CD4-positive, alpha-beta T cell (primary cell): ENCODE measurements around the gene ZNF263. TPM values are rescaled to one million over a fixed set of nuclear protein-coding genes. Genes with fewer than 3 reads are reported as not detected.

Source experiments
- ATAC-seq: fragments of 200-7000 bp; cut with Tn5 transposase; one replicate; pipeline ENCODE4 v1.10.0; 2022; ENCODE audit warnings: mild to moderate bottlenecking; ENCODE audit not compliant: poor library complexity
- CTCF ChIA-PET: fragments of 350-600 bp; sonication (Branson Sonifier 250); formaldehyde crosslinking; loops from one replicate; lab custom pipeline; 2021; ENCODE audit warnings: antibody characterized with exemption, inconsistent platforms; lab: Charles Lee
- POLR2A ChIA-PET: fragments of 350-600 bp; sonication (Branson Sonifier 250); formaldehyde crosslinking; loops from one replicate; lab custom pipeline; 2021; ENCODE audit warnings: antibody characterized with exemption, inconsistent platforms; lab: Charles Lee
- DNase-seq, 14 experiments: peaks; one replicate each; pipeline ENCODE4 v3.0.0-alpha.2; 2013 to 2020; ENCODE audit warnings: mixed read lengths in 2 of 14
- H3K27ac ChIP-seq, 2 donors: one replicate each; pipeline versions ENCODE4 v1.5.1 to v1.7.0; 2013; ENCODE audit warnings: low read length in 2 of 2, low read depth in 1 of 2, mild to moderate bottlenecking in 1 of 2
- H3K27me3 ChIP-seq, 2 experiments: 1 replicate in 1 of 2; 2 replicates in 1 of 2; pipeline versions ENCODE4 v1.6.1 to v1.7.0; 2013; ENCODE audit warnings: low read length in 2 of 2, control low read depth in 1 of 2, mild to moderate bottlenecking in 1 of 2, moderate library complexity in 1 of 2; ENCODE audit not compliant: insufficient read depth in 2 of 2, control insufficient read depth in 1 of 2
- H3K36me3 ChIP-seq: one replicate; pipeline ENCODE4 v1.6.1; 2013; ENCODE audit warnings: low read length, control low read depth; ENCODE audit not compliant: insufficient read depth
- H3K4me1 ChIP-seq: one replicate; pipeline ENCODE4 v1.6.1; 2013; ENCODE audit warnings: low read length, control low read depth; ENCODE audit not compliant: insufficient read depth
- H3K4me3 ChIP-seq: one replicate; pipeline ENCODE4 v1.5.1; 2013; ENCODE audit warnings: mild to moderate bottlenecking, low read length, moderate library complexity
- H3K9me3 ChIP-seq, 2 experiments: 1 replicate in 1 of 2; 2 replicates in 1 of 2; pipeline versions ENCODE4 v1.6.1 to v1.7.0; 2013; ENCODE audit warnings: low read length in 2 of 2, mild to moderate bottlenecking in 2 of 2, control low read depth in 1 of 2, moderate library complexity in 1 of 2; ENCODE audit not compliant: control insufficient read depth in 1 of 2, insufficient read depth in 1 of 2
- H3K27ac Mint-ChIP-seq: one replicate; pipeline ENCODE4 v1.8.0; 2020; ENCODE audit warnings: mixed read lengths
- H3K27me3 Mint-ChIP-seq: one replicate; pipeline ENCODE4 v1.8.0; 2021; ENCODE audit warnings: mixed read lengths
- H3K36me3 Mint-ChIP-seq: one replicate; pipeline ENCODE4 v1.8.0; 2021; ENCODE audit warnings: low read depth, mixed read lengths
- H3K4me1 Mint-ChIP-seq: one replicate; pipeline ENCODE4 v1.8.0; 2021; ENCODE audit warnings: low read depth, mixed read lengths
- H3K4me3 Mint-ChIP-seq: one replicate; pipeline ENCODE4 v1.8.0; 2020; ENCODE audit warnings: mild to moderate bottlenecking, mixed read lengths
- H3K9me3 Mint-ChIP-seq: one replicate; pipeline ENCODE4 v1.8.0; 2020; ENCODE audit warnings: mixed read lengths
- intact Hi-C, 2 experiments: fragments of 100-400 bp; cut with DNase I in 1 of 2; cut with micrococcal nuclease in 1 of 2; formaldehyde crosslinking; loops; one replicate each; pipeline versions ENCODE4 v1.15.1 to v1.9.0; 2023 to 2025; cut with DNase I, micrococcal nuclease
- total RNA-seq, 174 experiments: library from RNA in 2 of 174; stranded (reverse) in 2 of 174; gene quantifications; one replicate each; pipeline ENCODE4 v1.2.3 and lab custom pipeline; 2021 to 2026
- TF ChIP-seq, protein P1 (sequence below): fragments of 200-600 bp; IDR thresholded peaks from one replicate; pipeline ENCODE4 v1.8.0; 2022; ENCODE audit warnings: antibody characterized with exemption, mild to moderate bottlenecking

The ZNF263 gene
- total RNA-seq, 2 experiments from 2014 or later = 35.3 to 39.4 TPM

- H3K27ac Mint-ChIP-seq = no peak overlapping the region
- Histone ChIP-seq H3K4me3 (no peak overlapping the region), H3K9me3 (peaks cover 2 to 29% of the 10 kb centered on the region in 2 experiments), H3K4me1 (no peaks in the 10 kb centered on the region), H3K27ac (no peak overlapping the region), H3K36me3 (no peaks in the 10 kb centered on the region), H3K27me3 (no peaks in the 10 kb centered on the region)
- peaks cover 35% of the 10 kb centered on the region for H3K36me3 Mint-ChIP-seq
- DNase-seq (no peak), ATAC-seq (no peak)
- no peaks in the 10 kb centered on the region for H3K27me3 Mint-ChIP-seq
- CTCF ChIA-PET = no interaction called here
- H3K4me3 Mint-ChIP-seq = no peak overlapping the region
- TF ChIP-seq, protein P1, sequence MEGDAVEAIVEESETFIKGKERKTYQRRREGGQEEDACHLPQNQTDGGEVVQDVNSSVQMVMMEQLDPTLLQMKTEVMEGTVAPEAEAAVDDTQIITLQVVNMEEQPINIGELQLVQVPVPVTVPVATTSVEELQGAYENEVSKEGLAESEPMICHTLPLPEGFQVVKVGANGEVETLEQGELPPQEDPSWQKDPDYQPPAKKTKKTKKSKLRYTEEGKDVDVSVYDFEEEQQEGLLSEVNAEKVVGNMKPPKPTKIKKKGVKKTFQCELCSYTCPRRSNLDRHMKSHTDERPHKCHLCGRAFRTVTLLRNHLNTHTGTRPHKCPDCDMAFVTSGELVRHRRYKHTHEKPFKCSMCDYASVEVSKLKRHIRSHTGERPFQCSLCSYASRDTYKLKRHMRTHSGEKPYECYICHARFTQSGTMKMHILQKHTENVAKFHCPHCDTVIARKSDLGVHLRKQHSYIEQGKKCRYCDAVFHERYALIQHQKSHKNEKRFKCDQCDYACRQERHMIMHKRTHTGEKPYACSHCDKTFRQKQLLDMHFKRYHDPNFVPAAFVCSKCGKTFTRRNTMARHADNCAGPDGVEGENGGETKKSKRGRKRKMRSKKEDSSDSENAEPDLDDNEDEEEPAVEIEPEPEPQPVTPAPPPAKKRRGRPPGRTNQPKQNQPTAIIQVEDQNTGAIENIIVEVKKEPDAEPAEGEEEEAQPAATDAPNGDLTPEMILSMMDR = no peak
- no peaks in the 10 kb centered on the region for H3K4me1 Mint-ChIP-seq
- peaks cover 10% of the 10 kb centered on the region for H3K9me3 Mint-ChIP-seq
- intact Hi-C loops = no loop called here
- POLR2A ChIA-PET = interaction anchor here (1.0 kb wide), 1 partner anchor 46 kb away, joined by 3 read pairs; the partner anchor contains the start of gene ZNF263
Measured at GRCh38 chr16:3328643-3329042, 45.4 kb downstream of the ZNF263 start.

Other genes starting within 250 kb of the ZNF263 start
- gene BICDL2, start 246.5 kb upstream of the ZNF263 start, total RNA-seq = not detected
- gene MMP25, start 236.9 kb upstream of the ZNF263 start, total RNA-seq = under 1 TPM; 0.42 to 0.80 TPM
- gene IL32, start 217.9 kb upstream of the ZNF263 start, total RNA-seq = 100 to 1,000 TPM; 378 to 383 TPM
- under 1 TPM; 0.36 to 0.56 TPM for gene ZSCAN10, start 184.2 kb upstream of the ZNF263 start, total RNA-seq
- gene ZNF205, start 170.9 kb upstream of the ZNF263 start, total RNA-seq = not detected
- 1 to 10 TPM; 1.6 to 2.2 TPM for gene ZNF213, start 148.5 kb upstream of the ZNF263 start, total RNA-seq
- not detected for gene OR1F1, start 95.3 kb upstream of the ZNF263 start, total RNA-seq
- 1 to 10 TPM; 7.0 to 7.2 TPM for gene ZNF200, start 48.3 kb upstream of the ZNF263 start, total RNA-seq
- under 1 TPM; 0.60 to 0.73 TPM for gene MEFV, start 26.9 kb upstream of the ZNF263 start, total RNA-seq
- gene TIGD7, start 21.9 kb downstream of the ZNF263 start, total RNA-seq = 1 to 10 TPM; 1.5 to 1.7 TPM
- 10 to 100 TPM; 41.7 to 42.2 TPM for gene ZNF75A, start 22.0 kb downstream of the ZNF263 start, total RNA-seq
- not detected for gene OR2C1, start 72.4 kb downstream of the ZNF263 start, total RNA-seq
- gene ZSCAN32, start 117.5 kb downstream of the ZNF263 start, total RNA-seq = 1 to 10 TPM; 4.8 to 5.4 TPM
- gene ZNF174, start 117.7 kb downstream of the ZNF263 start, total RNA-seq = 1 to 10 TPM; 5.6 to 5.7 TPM
- 1 to 10 TPM; 2.3 to 2.5 TPM for gene ZNF597, start 160.0 kb downstream of the ZNF263 start, total RNA-seq
- gene NAA60, start 160.2 kb downstream of the ZNF263 start, total RNA-seq = 10 to 100 TPM; 27.2 to 27.8 TPM
- not detected for gene C16orf90, start 212.0 kb downstream of the ZNF263 start, total RNA-seq
- 10 to 100 TPM; 12.0 to 14.2 TPM for gene CLUAP1, start 217.5 kb downstream of the ZNF263 start, total RNA-seq